ENCODE measurements around the gene KLF3.

Gene KLF3

GRCh38 chr4:38656111-38656510, 7.9 kb upstream of the KLF3 start:
- DNase-seq (ENCODE audit: low spot score) = no peak

- no peak for DNase-seq (ENCODE audit: low spot score)
Measured at GRCh38 chr4:38659346-38659745, 4.7 kb upstream of the KLF3 start.

- no peak for DNase-seq (ENCODE audit: low spot score)
Measured at GRCh38 chr4:38660838-38661237, 3.2 kb upstream of the KLF3 start.

GRCh38 chr4:38661371-38661770, 2.6 kb upstream of the KLF3 start:
- no peak for DNase-seq (ENCODE audit: low spot score)

GRCh38 chr4:38662522-38663089, 1.4 kb upstream of the KLF3 start:
- DNase-seq (ENCODE audit: low spot score) = no peak

GRCh38 chr4:38663090-38663800, 754 bp upstream of the KLF3 start:
- no peak for DNase-seq (ENCODE audit: low spot score)

GRCh38 chr4:38664706-38665401, 855 bp downstream of the KLF3 start:
- DNase-seq (ENCODE audit: low spot score) = peak; percentile 30

GRCh38 chr4:38665551-38666411, 1.8 kb downstream of the KLF3 start:
- DNase-seq (ENCODE audit: low spot score) = no peak

- DNase-seq (ENCODE audit: low spot score) = no peak
Measured at GRCh38 chr4:38666766-38667084, 2.7 kb downstream of the KLF3 start.

- DNase-seq (ENCODE audit: low spot score) = peak; percentile 89
Measured at GRCh38 chr4:38667085-38667893, 3.3 kb downstream of the KLF3 start.

GRCh38 chr4:38668203-38668971, 4.4 kb downstream of the KLF3 start:
- no peak for DNase-seq (ENCODE audit: low spot score)

GRCh38 chr4:38669208-38669607, 5.2 kb downstream of the KLF3 start:
- no peak for DNase-seq (ENCODE audit: low spot score)

GRCh38 chr4:38670109-38670901, 6.3 kb downstream of the KLF3 start:
- no peak for DNase-seq (ENCODE audit: low spot score)

- no peak for DNase-seq (ENCODE audit: low spot score)
Measured at GRCh38 chr4:38670939-38671591, 7.1 kb downstream of the KLF3 start.

GRCh38 chr4:38671592-38671940, 7.6 kb downstream of the KLF3 start:
- no peak for DNase-seq (ENCODE audit: low spot score)

- DNase-seq (ENCODE audit: low spot score) = no peak
Measured at GRCh38 chr4:38672074-38672396, 8.0 kb downstream of the KLF3 start.

GRCh38 chr4:38672397-38673129, 8.6 kb downstream of the KLF3 start:
- no peak for DNase-seq (ENCODE audit: low spot score)

- DNase-seq (ENCODE audit: low spot score) = peak; percentile 76
Measured at GRCh38 chr4:38673130-38673978, 9.4 kb downstream of the KLF3 start.

Data from AG20443 (cell line).